ENCODE data around the gene SNX5. TPM values are rescaled to one million over a fixed set of nuclear protein-coding genes. Genes with fewer than 3 reads are reported as not detected.

SNX5 gene
- total RNA-seq, 1 donor, result 93.7 TPM

- H3K4me1 ChIP-seq (ENCODE audit: insufficient read depth, low read length), result peaks cover 20% of the 10 kb centered on the region
- no peak for TF ChIP-seq CTCF (IDR thresholded peaks at IDR 0.05; ENCODE audit: extremely low read depth, low read depth, low read length)
- no peak overlapping the region for H3K27ac ChIP-seq (ENCODE audit: low read depth, low read length)
- H3K79me2 ChIP-seq (ENCODE audit: insufficient read depth, low read length), result no peaks in the 10 kb centered on the region
- no peak overlapping the region for H2AFZ ChIP-seq (ENCODE audit: low read length)
- no peak overlapping the region for H3K4me3 ChIP-seq (ENCODE audit: insufficient read depth, low read length)
- H3K4me2 ChIP-seq (ENCODE audit: insufficient read depth, low read length), result no peak overlapping the region
- DNase-seq (ENCODE audit: insufficient read length, low spot score, missing footprints), result no peak
- no peaks in the 10 kb centered on the region for H3K27me3 ChIP-seq (ENCODE audit: insufficient read depth, low read length)
- H3K9me3 ChIP-seq (ENCODE audit: low read depth, low read length), result no peaks in the 10 kb centered on the region
- no peaks in the 10 kb centered on the region for H4K20me1 ChIP-seq (ENCODE audit: insufficient read depth, low read length)
- H3K36me3 ChIP-seq (ENCODE audit: insufficient read depth, low read length), result no peaks in the 10 kb centered on the region
Measured at GRCh38 chr20:17998446-17998845, 29.9 kb upstream of the SNX5 start.

DNA sequence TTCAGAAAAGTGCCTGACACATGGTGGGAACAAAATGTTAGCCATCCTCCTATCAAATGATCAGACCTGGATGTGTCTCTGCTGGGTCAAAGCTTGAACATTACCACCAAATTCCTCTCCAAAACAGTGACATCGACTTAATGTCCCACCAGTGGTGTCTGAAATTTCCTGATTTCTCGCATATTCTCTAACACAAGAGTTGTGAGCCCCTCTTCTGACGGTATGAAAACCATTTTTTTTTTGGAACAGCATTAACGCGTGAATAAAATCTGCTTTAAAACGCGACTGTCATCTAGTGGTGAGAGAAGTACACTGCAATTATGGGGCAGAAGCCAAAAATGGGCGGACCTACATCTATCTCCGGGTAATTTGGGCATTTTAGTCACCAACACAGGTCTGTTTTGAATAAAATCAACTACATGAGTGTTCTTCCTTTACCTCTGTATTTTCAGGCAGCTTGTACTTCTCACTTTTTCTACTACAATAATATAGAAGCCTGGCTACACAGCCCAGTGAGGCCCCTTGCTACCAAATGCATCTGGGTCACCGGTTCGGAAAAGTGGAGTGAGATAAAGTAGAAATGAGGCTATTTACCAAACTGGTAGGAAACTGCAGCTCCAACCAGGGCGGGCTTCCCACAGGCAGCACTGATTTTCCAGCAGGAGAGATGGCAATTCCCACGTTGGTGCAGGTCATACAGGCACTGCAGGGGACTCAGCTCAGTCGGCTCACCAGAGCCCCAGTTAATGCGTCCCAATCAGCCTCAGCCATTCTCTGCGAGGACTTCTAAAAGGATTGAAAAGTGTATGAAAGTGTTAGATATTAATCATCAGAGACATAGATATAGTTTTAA, 27.6 kb upstream of the SNX5 start:
- no peaks in the 10 kb centered on the region for H3K27me3 ChIP-seq (ENCODE audit: insufficient read depth, low read length)
- H3K4me1 ChIP-seq (ENCODE audit: insufficient read depth, low read length), result peaks cover 20% of the 10 kb centered on the region
- H2AFZ ChIP-seq (ENCODE audit: low read length), result peak overlapping the region; percentile 94
- H3K79me2 ChIP-seq (ENCODE audit: insufficient read depth, low read length), result no peaks in the 10 kb centered on the region
- peak overlapping the region; percentile 3 for H3K4me3 ChIP-seq (ENCODE audit: insufficient read depth, low read length)
- DNase-seq (ENCODE audit: insufficient read length, low spot score, missing footprints), result peak; percentile 76
- no peaks in the 10 kb centered on the region for H4K20me1 ChIP-seq (ENCODE audit: insufficient read depth, low read length)
- peak overlapping the region; percentile 13 for H3K27ac ChIP-seq (ENCODE audit: low read depth, low read length)
- no peaks in the 10 kb centered on the region for H3K9me3 ChIP-seq (ENCODE audit: low read depth, low read length)
- TF ChIP-seq CTCF (IDR thresholded peaks at IDR 0.05; ENCODE audit: extremely low read depth, low read depth, low read length), result peak; percentile 100
- peak overlapping the region; percentile 54 for H3K4me2 ChIP-seq (ENCODE audit: insufficient read depth, low read length)
- H3K36me3 ChIP-seq (ENCODE audit: insufficient read depth, low read length), result no peaks in the 10 kb centered on the region

DNA sequence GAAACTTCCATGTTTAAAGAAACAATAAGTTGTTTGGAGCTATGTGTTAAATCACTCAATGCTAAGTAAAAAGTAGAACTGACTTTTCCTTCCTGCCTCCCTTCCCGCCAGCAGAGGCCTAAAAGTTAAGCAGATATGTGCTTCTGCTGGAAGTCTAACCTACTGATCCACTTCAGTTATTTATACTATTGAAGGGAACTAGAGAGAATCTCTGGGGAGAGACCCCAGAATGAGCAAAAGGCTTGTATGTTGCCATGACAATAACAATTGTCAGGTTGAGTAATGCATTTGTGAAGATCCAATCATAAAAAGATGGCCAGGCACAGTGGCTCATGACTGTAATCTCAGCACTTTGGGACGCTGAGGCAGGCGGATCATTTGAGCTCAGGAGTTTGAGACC, 25.0 kb upstream of the SNX5 start:
- no peak for DNase-seq (ENCODE audit: insufficient read length, low spot score, missing footprints)
- Histone ChIP-seq H3K27ac (ENCODE audit: low read depth, low read length) (peak overlapping the region; percentile 45), H3K4me3 (ENCODE audit: insufficient read depth, low read length) (no peak overlapping the region), H3K4me1 (ENCODE audit: insufficient read depth, low read length) (peaks cover 15% of the 10 kb centered on the region), H3K4me2 (ENCODE audit: insufficient read depth, low read length) (no peak overlapping the region), H3K36me3 (ENCODE audit: insufficient read depth, low read length) (no peaks in the 10 kb centered on the region), H3K27me3 (ENCODE audit: insufficient read depth, low read length) (no peaks in the 10 kb centered on the region), H3K79me2 (ENCODE audit: insufficient read depth, low read length) (no peaks in the 10 kb centered on the region), H4K20me1 (ENCODE audit: insufficient read depth, low read length) (no peaks in the 10 kb centered on the region), H3K9me3 (ENCODE audit: low read depth, low read length) (no peaks in the 10 kb centered on the region), H2AFZ (ENCODE audit: low read length) (no peak overlapping the region)
- no peak for TF ChIP-seq CTCF (IDR thresholded peaks at IDR 0.05; ENCODE audit: extremely low read depth, low read depth, low read length)

DNA sequence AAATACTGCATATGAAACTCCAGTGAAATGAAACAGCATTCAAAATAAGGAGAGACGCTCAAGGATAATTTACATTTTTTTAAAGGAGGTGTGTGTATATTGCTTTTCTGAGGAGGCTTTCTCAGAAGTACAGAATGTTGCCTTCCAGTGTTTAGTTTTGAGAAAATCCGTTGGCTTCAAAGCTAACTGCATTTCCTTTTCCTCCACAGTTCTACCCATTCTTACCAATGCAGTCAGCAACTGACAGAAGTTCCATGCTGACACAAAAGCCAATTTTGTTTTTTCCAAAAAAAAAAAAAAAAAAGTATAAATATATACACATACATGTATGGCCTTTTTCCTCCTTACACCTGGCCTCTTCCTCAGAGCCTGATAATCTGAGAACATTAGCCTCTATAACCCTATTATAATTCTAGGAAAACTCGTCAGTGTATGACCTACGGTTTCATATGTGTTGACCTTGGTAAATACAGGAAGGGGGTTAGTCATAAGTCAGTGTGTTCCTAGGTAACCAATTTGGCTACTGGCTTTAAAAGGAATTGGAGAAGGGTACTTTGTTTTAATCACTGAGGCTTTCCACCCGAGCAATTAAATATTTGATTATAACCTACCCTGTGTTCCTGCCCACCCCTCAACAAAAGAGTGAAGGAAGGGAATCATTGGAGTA, 24.4 kb upstream of the SNX5 start:
- Histone ChIP-seq H3K36me3 (ENCODE audit: insufficient read depth, low read length) (peaks cover 3% of the 10 kb centered on the region), H3K9me3 (ENCODE audit: low read depth, low read length) (no peaks in the 10 kb centered on the region), H3K4me1 (ENCODE audit: insufficient read depth, low read length) (peaks cover 15% of the 10 kb centered on the region), H3K4me2 (ENCODE audit: insufficient read depth, low read length) (no peak overlapping the region), H3K27me3 (ENCODE audit: insufficient read depth, low read length) (no peaks in the 10 kb centered on the region), H2AFZ (ENCODE audit: low read length) (no peak overlapping the region), H3K79me2 (ENCODE audit: insufficient read depth, low read length) (no peaks in the 10 kb centered on the region), H4K20me1 (ENCODE audit: insufficient read depth, low read length) (no peaks in the 10 kb centered on the region), H3K4me3 (ENCODE audit: insufficient read depth, low read length) (no peak overlapping the region), H3K27ac (ENCODE audit: low read depth, low read length) (peak overlapping the region; percentile 45)
- no peak for DNase-seq (ENCODE audit: insufficient read length, low spot score, missing footprints)
- no peak for TF ChIP-seq CTCF (IDR thresholded peaks at IDR 0.05; ENCODE audit: extremely low read depth, low read depth, low read length)
